ENCODE data around the gene SORD. TPM values are rescaled to one million over a fixed set of nuclear protein-coding genes. Genes with fewer than 3 reads are reported as not detected.
A peak's percentile ranks its signal among the peaks of the same experiment; 100 is the strongest.

SORD gene
- polyA plus RNA-seq, 2 donors = 6.4 to 18.3 TPM

- no peaks in the 10 kb centered on the region for H3K36me3 ChIP-seq (ENCODE audit: control insufficient read depth in 2 of 2, insufficient read depth in 2 of 2, low read length in 1 of 2)
- H3K4me1 ChIP-seq (ENCODE audit: control insufficient read depth in 2 of 2, insufficient read depth in 2 of 2, low read length in 1 of 2) = peaks cover 0 to 5% of the 10 kb centered on the region in 2 donors
- H3K4me3 ChIP-seq (ENCODE audit: low read depth in 1 of 2, low read length in 2 of 2) = no peak overlapping the region
- H3K27me3 ChIP-seq (ENCODE audit: control insufficient read depth in 1 of 2, insufficient read depth in 2 of 2, low read length in 2 of 2) = no peaks in the 10 kb centered on the region
- no peak overlapping the region for H3K27ac ChIP-seq (ENCODE audit: low read depth in 2 of 2, low read length in 1 of 2)
- WGBS, 2 donors = 34 to 49% methylated on average over 7 of the region's 7 CpGs
- no peaks in the 10 kb centered on the region for H3K9me3 ChIP-seq (ENCODE audit: control insufficient read depth in 2 of 2, insufficient read depth in 1 of 2, low read depth in 1 of 2, low read length in 1 of 2)
Observed at GRCh38 chr15:45091161-45091560, 68.2 kb downstream of the SORD start.

- H3K4me1 ChIP-seq (ENCODE audit: control insufficient read depth in 2 of 2, insufficient read depth in 2 of 2, low read length in 1 of 2) = peaks cover 0 to 5% of the 10 kb centered on the region in 2 donors
- peak overlapping the region in 1 of 2 donors; percentile 29 for H3K27ac ChIP-seq (ENCODE audit: low read depth in 2 of 2, low read length in 1 of 2)
- WGBS, 2 donors = 73 to 78% methylated on average over 2 of the region's 2 CpGs
- no peaks in the 10 kb centered on the region for H3K27me3 ChIP-seq (ENCODE audit: control insufficient read depth in 1 of 2, insufficient read depth in 2 of 2, low read length in 2 of 2)
- no peaks in the 10 kb centered on the region for H3K36me3 ChIP-seq (ENCODE audit: control insufficient read depth in 2 of 2, insufficient read depth in 2 of 2, low read length in 1 of 2)
- no peaks in the 10 kb centered on the region for H3K9me3 ChIP-seq (ENCODE audit: control insufficient read depth in 2 of 2, insufficient read depth in 1 of 2, low read depth in 1 of 2, low read length in 1 of 2)
- H3K4me3 ChIP-seq (ENCODE audit: low read depth in 1 of 2, low read length in 2 of 2) = no peak overlapping the region
Observed at GRCh38 chr15:45091576-45091975, 68.6 kb downstream of the SORD start.

DNA sequence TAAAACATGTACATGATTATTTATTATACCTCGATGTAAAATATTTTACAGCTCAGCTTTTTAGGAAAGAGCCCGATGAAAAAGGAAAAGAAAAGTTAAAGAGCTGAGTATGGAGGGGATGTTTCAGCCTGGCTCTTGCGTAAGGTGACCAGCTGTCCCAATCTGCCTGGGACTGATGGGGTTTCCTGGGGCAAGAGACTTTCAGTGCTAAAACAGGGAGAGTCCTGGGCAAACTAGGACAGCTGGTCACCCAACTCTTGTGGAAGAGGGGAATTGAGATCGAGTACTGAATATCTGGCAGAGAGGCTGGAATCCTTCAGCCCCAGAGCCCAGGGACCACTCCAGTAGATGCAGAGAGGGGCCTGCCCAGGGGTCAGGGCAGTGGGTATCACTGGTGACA lies 70.0 kb downstream of the SORD start:
- Histone ChIP-seq H3K27ac (ENCODE audit: low read depth in 2 of 2, low read length in 1 of 2) (no peak overlapping the region), H3K36me3 (ENCODE audit: control insufficient read depth in 2 of 2, insufficient read depth in 2 of 2, low read length in 1 of 2) (no peaks in the 10 kb centered on the region), H3K9me3 (ENCODE audit: control insufficient read depth in 2 of 2, insufficient read depth in 1 of 2, low read depth in 1 of 2, low read length in 1 of 2) (no peaks in the 10 kb centered on the region), H3K4me3 (ENCODE audit: low read depth in 1 of 2, low read length in 2 of 2) (no peak overlapping the region), H3K4me1 (ENCODE audit: control insufficient read depth in 2 of 2, insufficient read depth in 2 of 2, low read length in 1 of 2) (peaks cover 0 to 5% of the 10 kb centered on the region in 2 donors), H3K27me3 (ENCODE audit: control insufficient read depth in 1 of 2, insufficient read depth in 2 of 2, low read length in 2 of 2) (no peaks in the 10 kb centered on the region)
- 88 to 92% methylated on average over 4 of the region's 4 CpGs for WGBS, 2 donors

DNA sequence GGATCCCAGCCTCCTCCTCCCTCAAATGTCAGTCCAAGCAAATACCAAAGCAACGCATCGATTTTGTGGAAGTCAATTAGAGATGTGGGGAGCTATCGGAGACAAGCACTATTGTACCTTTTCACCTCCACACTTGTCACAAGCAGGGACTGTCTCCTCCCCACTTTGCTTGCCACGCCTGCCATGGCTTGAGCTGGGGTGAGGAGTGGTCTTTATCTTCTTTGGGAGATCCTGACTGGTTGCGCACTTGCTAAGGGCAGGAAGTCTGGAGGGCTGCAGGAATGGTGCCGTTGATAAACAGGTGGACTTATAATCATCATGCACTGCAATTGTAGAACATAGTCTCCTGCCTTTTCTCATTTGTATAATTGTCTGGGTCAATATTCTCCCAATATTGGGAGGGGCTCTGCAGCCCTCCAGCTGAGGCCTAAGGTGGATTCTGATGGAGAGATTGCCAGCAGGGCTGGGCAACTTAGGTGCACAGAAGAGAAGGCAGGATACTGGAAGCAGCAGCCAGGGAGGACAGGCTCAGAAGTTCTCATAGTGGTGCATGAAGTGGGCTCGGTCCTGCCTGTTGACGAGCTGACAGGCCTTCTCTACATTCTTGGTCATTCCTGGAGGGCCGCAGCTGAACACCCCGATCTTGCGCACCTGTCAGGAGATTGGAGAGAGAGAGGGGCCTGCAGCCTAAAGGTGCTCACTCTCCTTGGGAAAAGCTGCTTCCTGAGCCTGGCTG lies 70.8 kb downstream of the SORD start:
- H3K36me3 ChIP-seq (ENCODE audit: control insufficient read depth in 2 of 2, insufficient read depth in 2 of 2, low read length in 1 of 2) = no peaks in the 10 kb centered on the region
- no peak overlapping the region for H3K4me3 ChIP-seq (ENCODE audit: low read depth in 1 of 2, low read length in 2 of 2)
- H3K4me1 ChIP-seq (ENCODE audit: control insufficient read depth in 2 of 2, insufficient read depth in 2 of 2, low read length in 1 of 2) = peaks cover 0 to 5% of the 10 kb centered on the region in 2 donors
- no peak overlapping the region for H3K27ac ChIP-seq (ENCODE audit: low read depth in 2 of 2, low read length in 1 of 2)
- 91% methylated on average over 11 of the region's 11 CpGs for WGBS, 2 donors
- H3K27me3 ChIP-seq (ENCODE audit: control insufficient read depth in 1 of 2, insufficient read depth in 2 of 2, low read length in 2 of 2) = no peaks in the 10 kb centered on the region
- no peaks in the 10 kb centered on the region for H3K9me3 ChIP-seq (ENCODE audit: control insufficient read depth in 2 of 2, insufficient read depth in 1 of 2, low read depth in 1 of 2, low read length in 1 of 2)

GRCh38 chr15:45094358-45094730 lies 71.3 kb downstream of the SORD start:
- Histone ChIP-seq H3K36me3 (ENCODE audit: control insufficient read depth in 2 of 2, insufficient read depth in 2 of 2, low read length in 1 of 2) (no peaks in the 10 kb centered on the region), H3K9me3 (ENCODE audit: control insufficient read depth in 2 of 2, insufficient read depth in 1 of 2, low read depth in 1 of 2, low read length in 1 of 2) (no peaks in the 10 kb centered on the region), H3K4me1 (ENCODE audit: control insufficient read depth in 2 of 2, insufficient read depth in 2 of 2, low read length in 1 of 2) (peaks cover 0 to 5% of the 10 kb centered on the region in 2 donors), H3K27me3 (ENCODE audit: control insufficient read depth in 1 of 2, insufficient read depth in 2 of 2, low read length in 2 of 2) (no peaks in the 10 kb centered on the region), H3K4me3 (ENCODE audit: low read depth in 1 of 2, low read length in 2 of 2) (no peak overlapping the region), H3K27ac (ENCODE audit: low read depth in 2 of 2, low read length in 1 of 2) (no peak overlapping the region)
- WGBS, 2 donors = 80 to 83% methylated on average over 9 of the region's 9 CpGs

DNA sequence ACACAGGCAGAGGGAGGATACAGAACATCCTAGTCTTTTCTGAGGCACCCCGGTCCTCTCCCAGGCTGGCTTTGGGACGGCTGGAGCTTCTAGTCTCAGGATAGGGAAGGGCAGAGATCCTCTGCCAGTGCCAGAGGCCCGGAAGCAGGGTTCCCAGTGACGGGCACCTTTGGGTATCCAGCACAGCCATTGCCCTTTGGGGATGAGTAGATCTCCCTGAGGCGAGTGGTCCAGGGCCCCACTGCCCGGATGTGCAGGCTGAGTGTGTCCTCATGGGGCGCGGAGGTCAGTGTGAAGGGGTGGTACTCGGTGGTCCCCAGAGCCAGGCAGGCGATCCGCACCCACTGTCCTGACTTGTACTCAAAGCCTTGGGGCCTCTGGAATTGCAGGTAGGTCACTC lies 72.7 kb downstream of the SORD start:
- 86 to 96% methylated on average over 11 of the region's 11 CpGs for WGBS, 2 donors

GRCh38 chr15:45097466-45097865 lies 74.5 kb downstream of the SORD start:
- Histone ChIP-seq H3K36me3 (ENCODE audit: control insufficient read depth in 2 of 2, insufficient read depth in 2 of 2, low read length in 1 of 2) (no peaks in the 10 kb centered on the region), H3K27ac (ENCODE audit: low read depth in 2 of 2, low read length in 1 of 2) (no peak overlapping the region)
- WGBS, 2 donors = 85 to 89% methylated on average over 7 of the region's 7 CpGs

More for the DNA sequence above, 72.7 kb downstream of the SORD start:
- Histone ChIP-seq H3K27ac (ENCODE audit: low read depth in 2 of 2, low read length in 1 of 2) (no peak overlapping the region), H3K36me3 (ENCODE audit: control insufficient read depth in 2 of 2, insufficient read depth in 2 of 2, low read length in 1 of 2) (no peaks in the 10 kb centered on the region), H3K27me3 (ENCODE audit: control insufficient read depth in 1 of 2, insufficient read depth in 2 of 2, low read length in 2 of 2) (no peaks in the 10 kb centered on the region), H3K9me3 (ENCODE audit: control insufficient read depth in 2 of 2, insufficient read depth in 1 of 2, low read depth in 1 of 2, low read length in 1 of 2) (no peaks in the 10 kb centered on the region), H3K4me1 (ENCODE audit: control insufficient read depth in 2 of 2, insufficient read depth in 2 of 2, low read length in 1 of 2) (peaks cover 0 to 5% of the 10 kb centered on the region in 2 donors), H3K4me3 (ENCODE audit: low read depth in 1 of 2, low read length in 2 of 2) (no peak overlapping the region)

GRCh38 chr15:45099549-45100165 lies 76.7 kb downstream of the SORD start:
- Histone ChIP-seq H3K9me3 (ENCODE audit: control insufficient read depth in 2 of 2, insufficient read depth in 1 of 2, low read depth in 1 of 2, low read length in 1 of 2) (no peaks in the 10 kb centered on the region), H3K27ac (ENCODE audit: low read depth in 2 of 2, low read length in 1 of 2) (no peak overlapping the region), H3K4me3 (ENCODE audit: low read depth in 1 of 2, low read length in 2 of 2) (no peak overlapping the region), H3K27me3 (ENCODE audit: control insufficient read depth in 1 of 2, insufficient read depth in 2 of 2, low read length in 2 of 2) (no peaks in the 10 kb centered on the region), H3K36me3 (ENCODE audit: control insufficient read depth in 2 of 2, insufficient read depth in 2 of 2, low read length in 1 of 2) (no peaks in the 10 kb centered on the region), H3K4me1 (ENCODE audit: control insufficient read depth in 2 of 2, insufficient read depth in 2 of 2, low read length in 1 of 2) (peaks cover 0 to 4% of the 10 kb centered on the region in 2 donors)
- WGBS, 2 donors = 88% methylated on average over 23 of the region's 23 CpGs

More at GRCh38 chr15:45097466-45097865, 74.5 kb downstream of the SORD start:
- Histone ChIP-seq H3K9me3 (ENCODE audit: control insufficient read depth in 2 of 2, insufficient read depth in 1 of 2, low read depth in 1 of 2, low read length in 1 of 2) (no peaks in the 10 kb centered on the region), H3K4me3 (ENCODE audit: low read depth in 1 of 2, low read length in 2 of 2) (no peak overlapping the region), H3K27me3 (ENCODE audit: control insufficient read depth in 1 of 2, insufficient read depth in 2 of 2, low read length in 2 of 2) (no peaks in the 10 kb centered on the region), H3K4me1 (ENCODE audit: control insufficient read depth in 2 of 2, insufficient read depth in 2 of 2, low read length in 1 of 2) (peaks cover 0 to 4% of the 10 kb centered on the region in 2 donors)

GRCh38 chr15:45100884-45101625 lies 78.1 kb downstream of the SORD start:
- Histone ChIP-seq H3K36me3 (ENCODE audit: control insufficient read depth in 2 of 2, insufficient read depth in 2 of 2, low read length in 1 of 2) (no peaks in the 10 kb centered on the region), H3K4me1 (ENCODE audit: control insufficient read depth in 2 of 2, insufficient read depth in 2 of 2, low read length in 1 of 2) (peaks cover 0 to 4% of the 10 kb centered on the region in 2 donors), H3K27me3 (ENCODE audit: control insufficient read depth in 1 of 2, insufficient read depth in 2 of 2, low read length in 2 of 2) (no peaks in the 10 kb centered on the region), H3K4me3 (ENCODE audit: low read depth in 1 of 2, low read length in 2 of 2) (no peak overlapping the region), H3K27ac (ENCODE audit: low read depth in 2 of 2, low read length in 1 of 2) (no peak overlapping the region), H3K9me3 (ENCODE audit: control insufficient read depth in 2 of 2, insufficient read depth in 1 of 2, low read depth in 1 of 2, low read length in 1 of 2) (no peaks in the 10 kb centered on the region)
- 68 to 69% methylated on average over 7 of the region's 7 CpGs for WGBS, 2 donors

Measured in esophagus (tissue), 2 donors.